H9 (cell line): Measurements from ENCODE around the gene HVCN1. TPM values are rescaled to one million over a fixed set of nuclear protein-coding genes. Genes with fewer than 3 reads are reported as not detected.
A peak's percentile ranks its signal among the peaks of the same experiment; 100 is the strongest.

ENCODE experiments used
- DNase-seq: peaks from one replicate; pipeline ENCODE4 v3.0.0-alpha.2; 2017
- H2AFZ ChIP-seq: one replicate; pipeline ENCODE4 v1.6.1; 2013; ENCODE audit warnings: mild to moderate bottlenecking, low read length, control low read depth, moderate library complexity
- H2AK5ac ChIP-seq: 2 replicates; pipeline ENCODE4 v1.6.1; 2013; ENCODE audit warnings: low read length, control low read depth, mixed read lengths; ENCODE audit not compliant: insufficient read length
- H2BK120ac ChIP-seq: one replicate; pipeline ENCODE4 v1.6.1; 2013; ENCODE audit warnings: low read depth, mild to moderate bottlenecking, low read length, control low read depth, inconsistent platforms; ENCODE audit not compliant: poor library complexity, severe bottlenecking
- H2BK12ac ChIP-seq: 2 replicates; pipeline ENCODE4 v1.6.1; 2013; ENCODE audit warnings: low read length, control low read depth, mixed read lengths, low read depth; ENCODE audit not compliant: insufficient read length
- H2BK15ac ChIP-seq: 2 replicates; pipeline ENCODE4 v1.6.1; 2013; ENCODE audit warnings: low read depth, low read length, control low read depth
- H2BK20ac ChIP-seq: one replicate; pipeline ENCODE4 v1.6.1; 2013; ENCODE audit warnings: low read depth, mild to moderate bottlenecking, low read length, control low read depth, inconsistent platforms; ENCODE audit not compliant: poor library complexity, severe bottlenecking
- H2BK5ac ChIP-seq: 2 replicates; pipeline ENCODE4 v1.6.1; 2013; ENCODE audit warnings: low read length, control low read depth, mixed read lengths; ENCODE audit not compliant: insufficient read length
- H3K14ac ChIP-seq: 2 replicates; pipeline ENCODE4 v1.6.1; 2013; ENCODE audit warnings: low read length, control low read depth; ENCODE audit not compliant: insufficient read depth
- H3K18ac ChIP-seq: 2 replicates; pipeline ENCODE4 v1.6.1; 2013; ENCODE audit warnings: low read depth, mild to moderate bottlenecking, mixed read lengths, low read length, control low read depth; ENCODE audit not compliant: insufficient read length
- H3K23ac ChIP-seq: 2 replicates; pipeline ENCODE4 v1.6.1; 2013; ENCODE audit warnings: low read length, control low read depth, mixed read lengths, low read depth; ENCODE audit not compliant: insufficient read length
- H3K23me2 ChIP-seq: 2 replicates; pipeline ENCODE4 v1.6.1; 2013; ENCODE audit warnings: low read depth, mild to moderate bottlenecking, mixed read lengths, low read length, control low read depth; ENCODE audit not compliant: insufficient read length, poor library complexity, severe bottlenecking
- H3K27ac ChIP-seq: 2 replicates; pipeline ENCODE4 v1.5.1; 2013; ENCODE audit warnings: low read length, control low read depth, mixed read lengths, low read depth; ENCODE audit not compliant: insufficient read length
- H3K27me3 ChIP-seq: 2 replicates; pipeline ENCODE4 v1.6.1; 2013; ENCODE audit warnings: low read length, control low read depth, inconsistent platforms; ENCODE audit not compliant: insufficient read depth
- H3K4ac ChIP-seq: 2 replicates; pipeline ENCODE4 v1.6.1; 2013; ENCODE audit warnings: low read depth, mild to moderate bottlenecking, control low read depth, inconsistent platforms, low read length, moderate library complexity
- H3K4me1 ChIP-seq: 2 replicates; pipeline ENCODE4 v1.6.1; 2013; ENCODE audit warnings: low read length, control low read depth, inconsistent platforms; ENCODE audit not compliant: insufficient read depth
- H3K4me2 ChIP-seq: 2 replicates; pipeline ENCODE4 v1.6.1; 2013; ENCODE audit warnings: low read length, control low read depth, mixed read lengths; ENCODE audit not compliant: insufficient read length, insufficient read depth
- H3K56ac ChIP-seq: 2 replicates; pipeline ENCODE4 v1.6.1; 2013; ENCODE audit warnings: low read depth, mild to moderate bottlenecking, mixed read lengths, low read length, control low read depth; ENCODE audit not compliant: insufficient read length
- H3K79me1 ChIP-seq: 2 replicates; pipeline ENCODE4 v1.6.1; 2013; ENCODE audit warnings: low read depth, mild to moderate bottlenecking, moderate library complexity, low read length, control low read depth, inconsistent platforms; ENCODE audit not compliant: insufficient read depth, poor library complexity, severe bottlenecking
- H3K79me2 ChIP-seq: 2 replicates; pipeline ENCODE4 v1.6.1; 2013; ENCODE audit warnings: low read length, control low read depth, inconsistent platforms; ENCODE audit not compliant: insufficient read depth
- H3K9ac ChIP-seq: 2 replicates; pipeline ENCODE4 v1.6.1; 2013; ENCODE audit warnings: low read length, control low read depth, mixed read lengths; ENCODE audit not compliant: insufficient read length; ENCODE audit errors: extremely low read depth
- H3K9me3 ChIP-seq: one replicate; pipeline ENCODE4 v1.6.1; 2013; ENCODE audit warnings: low read depth, low read length, inconsistent platforms; ENCODE audit not compliant: control insufficient read depth
- H3T11ph ChIP-seq: one replicate; pipeline ENCODE4 v1.6.1; 2013; ENCODE audit warnings: mild to moderate bottlenecking, low read length, control low read depth, inconsistent platforms
- H4K20me1 ChIP-seq: one replicate; pipeline ENCODE4 v1.6.1; 2013; ENCODE audit not compliant: control insufficient read depth, insufficient read length, insufficient read depth
- H4K5ac ChIP-seq: 2 replicates; pipeline ENCODE4 v1.6.1; 2013; ENCODE audit warnings: low read depth, mild to moderate bottlenecking, mixed read lengths, low read length, control low read depth; ENCODE audit not compliant: insufficient read length
- H4K8ac ChIP-seq: replicated peaks from 2 replicates; pipeline ENCODE4 v1.6.1; 2013; ENCODE audit warnings: low read length, control low read depth, mixed read lengths, low read depth; ENCODE audit not compliant: insufficient read length
- H4K91ac ChIP-seq: 2 replicates; pipeline ENCODE4 v1.6.1; 2013; ENCODE audit warnings: low read depth, mild to moderate bottlenecking, moderate library complexity, mixed read lengths, low read length, control low read depth; ENCODE audit not compliant: insufficient read length
- H3K27ac Mint-ChIP-seq, 3 experiments: 2 replicates in 2 of 3; 3 replicates in 1 of 3; pipeline ENCODE4 v1.8.0; 2020 to 2021; ENCODE audit warnings: mixed read lengths in 3 of 3, mild to moderate bottlenecking in 1 of 3, moderate library complexity in 1 of 3
- H3K27me3 Mint-ChIP-seq: 2 replicates; pipeline ENCODE4 v1.8.0; 2021; ENCODE audit warnings: low read depth, mild to moderate bottlenecking, moderate library complexity, mixed read lengths
- H3K36me3 Mint-ChIP-seq, 3 experiments: 2 replicates in 2 of 3; 3 replicates in 1 of 3; pipeline ENCODE4 v1.8.0; 2020 to 2021; ENCODE audit warnings: low read depth in 3 of 3, mixed read lengths in 3 of 3; ENCODE audit not compliant: insufficient read depth in 1 of 3
- H3K4me1 Mint-ChIP-seq, 2 experiments: 2 replicates each; pipeline ENCODE4 v1.8.0; 2020; ENCODE audit warnings: mixed read lengths in 2 of 2
- H3K4me3 Mint-ChIP-seq, 2 experiments: 2 replicates in 1 of 2; 3 replicates in 1 of 2; pipeline ENCODE4 v1.8.0; 2020 to 2021; ENCODE audit warnings: mild to moderate bottlenecking in 2 of 2, mixed read lengths in 2 of 2, moderate library complexity in 1 of 2
- H3K9me3 Mint-ChIP-seq, 2 experiments: 2 replicates in 1 of 2; 3 replicates in 1 of 2; pipeline ENCODE4 v1.8.0; 2020; ENCODE audit warnings: mild to moderate bottlenecking in 2 of 2, mixed read lengths in 2 of 2, moderate library complexity in 1 of 2
- CTCF ChIP-seq: fragments of 200-600 bp; sonication (generic); conservative IDR thresholded peaks from 3 replicates; pipeline ENCODE4 v1.8.0; 2021; ENCODE audit warnings: antibody characterized with exemption, mild to moderate bottlenecking
- WGBS: extraction: QIAGEN DNeasy Blood & Tissue Kit; methylation state at CpG from one replicate; pipeline ENCODE4 v1.1.7; 2013; ENCODE audit warnings: missing lambda C conversion rate, low lambda C conversion rate, mixed read lengths; ENCODE audit not compliant: insufficient read length; ENCODE audit errors: extremely low coverage; 5-methylcytosine and 5-hydroxymethylcytosine counted together
- total RNA-seq: library from RNA; stranded (reverse); gene quantifications from 2 replicates; pipeline ENCODE4 v1.2.1, GENCODE V29; 2021

HVCN1 gene
- total RNA-seq, 1 experiment from 2014 or later: 5.2 TPM

- no peaks in the 10 kb centered on the region; a peak in 1 of 7 replicates for H3K36me3 Mint-ChIP-seq
- H4K20me1 ChIP-seq: no peaks in the 10 kb centered on the region
- H3K9me3 ChIP-seq: no peaks in the 10 kb centered on the region
- no peak overlapping the region for H3K4me2 ChIP-seq
- H3K18ac ChIP-seq: no peak overlapping the region
- H4K8ac ChIP-seq: no peak overlapping the region
- no peak overlapping the region for H2BK20ac ChIP-seq
- WGBS: no CpG with 5 or more reads among the region's 7 CpGs
- no peak overlapping the region for H3K23ac ChIP-seq
- no peak overlapping the region for H3K27ac ChIP-seq
- H2BK120ac ChIP-seq: no peak overlapping the region
- no peak overlapping the region for H3K9ac ChIP-seq
- no peak overlapping the region for H3K4me3 Mint-ChIP-seq
- no peak overlapping the region for H4K91ac ChIP-seq
- H3K4me1 ChIP-seq: 0 out of 2 replicates have a peak, but pooled peaks cover 2% of the 10 kb centered on the region
- no peak overlapping the region for H3K14ac ChIP-seq
- no peak overlapping the region for H4K5ac ChIP-seq
- no peaks in the 10 kb centered on the region for H3K9me3 Mint-ChIP-seq
- H3K23me2 ChIP-seq: no peaks in the 10 kb centered on the region
- no peak overlapping the region for H3K56ac ChIP-seq
- H2BK5ac ChIP-seq: no peak overlapping the region
- H2BK12ac ChIP-seq: no peak overlapping the region
- H3K79me1 ChIP-seq: no peaks in the 10 kb centered on the region
- no peak overlapping the region for H3K4ac ChIP-seq
- peak; percentile 5 for DNase-seq
- H3T11ph ChIP-seq: no peak overlapping the region
- TF ChIP-seq CTCF: no peak
- no peak overlapping the region for H3K27ac Mint-ChIP-seq
- H3K4me1 Mint-ChIP-seq: peaks cover 11 to 18% of the 10 kb centered on the region in 2 experiments
- H2AK5ac ChIP-seq: no peak overlapping the region
- H2BK15ac ChIP-seq: no peak overlapping the region
- H2AFZ ChIP-seq: no peak overlapping the region
- no peaks in the 10 kb centered on the region; the same call in 1 of the 2 replicates for H3K27me3 Mint-ChIP-seq
- H3K27me3 ChIP-seq: no peaks in the 10 kb centered on the region
- no peaks in the 10 kb centered on the region for H3K79me2 ChIP-seq
Observed at GRCh38 chr12:110639336-110640141, 49.4 kb downstream of the HVCN1 start.
